ENCODE measurements around the gene PFDN2. TPM values are rescaled to one million over a fixed set of nuclear protein-coding genes. Genes with fewer than 3 reads are reported as not detected.
A peak's percentile ranks its signal among the peaks of the same experiment; 100 is the strongest.

Gene PFDN2
- total and polyA plus RNA-seq, 10 donors = 14.9 to 140 (median 42.5) TPM

DNA sequence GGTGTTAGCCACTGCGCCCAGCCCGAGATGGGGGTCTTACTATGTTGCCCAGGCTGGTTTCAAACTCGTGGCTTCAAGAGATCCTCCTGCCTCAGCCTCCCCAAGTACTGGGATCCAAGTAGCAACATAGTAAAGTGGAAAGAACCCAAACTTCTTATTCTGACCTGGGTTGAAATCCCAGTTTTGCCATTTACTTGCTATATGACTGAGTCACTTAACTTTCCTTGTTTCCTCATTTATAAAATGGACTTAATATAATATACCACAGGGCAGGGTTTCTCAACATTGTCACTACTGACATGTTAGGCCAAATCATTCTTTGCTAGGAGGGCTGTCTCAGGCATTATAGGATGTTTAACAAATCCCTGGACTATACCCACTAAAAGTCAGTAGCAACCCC is 6.7 kb downstream of the PFDN2 start:
- peaks cover 0 to 36% (median 2%) of the 10 kb centered on the region in 6 donors for H3K36me3 ChIP-seq

GRCh38 chr1:161106431-161106830 is 11.4 kb downstream of the PFDN2 start:
- peaks cover 0 to 57% (median 13%) of the 10 kb centered on the region in 6 donors for H3K36me3 ChIP-seq
- WGBS, 5 donors = 80 to 98% (median 93%) methylated on average over 1 of the region's 1 CpG
- no peak overlapping the region for H3K4me3 ChIP-seq
- no peak for TF ChIP-seq POLR2AphosphoS5 (IDR thresholded peaks at IDR 0.05)
- no peak for TF ChIP-seq POLR2A (IDR thresholded peaks at IDR 0.05)
- TF ChIP-seq CTCF (IDR thresholded peaks at IDR 0.05 in 8 of 11, conservative IDR thresholded peaks at IDR 0.05 in 3 of 11) = no peak
- no peak overlapping the region for H3K27ac ChIP-seq
- H3K9me3 ChIP-seq = no peaks in the 10 kb centered on the region
- H3K4me1 ChIP-seq = peaks cover 0 to 32% (median 4%) of the 10 kb centered on the region in 6 donors
- no peaks in the 10 kb centered on the region for H3K27me3 ChIP-seq (replicated peaks in 1 of 7)
- no peak for DNase-seq
- intact Hi-C loops (cut with DNase I; ENCODE audit: low total_unique reads) = no loop called here

More for the DNA sequence above, 6.7 kb downstream of the PFDN2 start:
- Histone ChIP-seq H3K4me3 (no peak overlapping the region), H3K27ac (no peak overlapping the region), H3K4me1 (peaks cover 28 to 69% (median 50%) of the 10 kb centered on the region in 6 donors), H3K27me3 (replicated peaks in 1 of 7) (no peaks in the 10 kb centered on the region), H3K9me3 (no peaks in the 10 kb centered on the region)
- intact Hi-C loops (cut with DNase I; ENCODE audit: low total_unique reads) = no loop called here
- 91 to 99% (median 95%) methylated on average over 3 of the region's 3 CpGs for WGBS, 5 donors
- no peak for TF ChIP-seq POLR2A (IDR thresholded peaks at IDR 0.05)
- TF ChIP-seq CTCF (IDR thresholded peaks at IDR 0.05 in 8 of 11, conservative IDR thresholded peaks at IDR 0.05 in 3 of 11) = no peak
- no peak for TF ChIP-seq POLR2AphosphoS5 (IDR thresholded peaks at IDR 0.05)
- no peak for DNase-seq

- no peak overlapping the region for H3K27ac ChIP-seq
- H3K36me3 ChIP-seq = peaks cover 0 to 51% (median 26%) of the 10 kb centered on the region in 6 donors
- H3K9me3 ChIP-seq = no peaks in the 10 kb centered on the region
- no peak for DNase-seq
- no peak for TF ChIP-seq POLR2A (IDR thresholded peaks at IDR 0.05)
- TF ChIP-seq POLR2AphosphoS5 (IDR thresholded peaks at IDR 0.05) = no peak
- 84 to 94% (median 89%) methylated on average over 2 of the region's 2 CpGs for WGBS, 5 donors
- H3K27me3 ChIP-seq (replicated peaks in 1 of 7) = no peaks in the 10 kb centered on the region
- no peak overlapping the region for H3K4me3 ChIP-seq
- intact Hi-C loops (cut with DNase I; ENCODE audit: low total_unique reads) = no loop called here
- H3K4me1 ChIP-seq = peaks cover 15 to 44% (median 32%) of the 10 kb centered on the region in 6 donors
Measured at GRCh38 chr1:161100556-161100955, 17.3 kb downstream of the PFDN2 start.

- peak overlapping the region in 1 of 8 donors; percentile 71 for H3K27ac ChIP-seq
- no peak for DNase-seq
- intact Hi-C loops (cut with DNase I; ENCODE audit: low total_unique reads) = loop anchor here (5.0 to 10.0 kb wide), 2 partner anchors 54 to 102 kb away; partner anchors contain the start of gene USF1
- H3K9me3 ChIP-seq = no peaks in the 10 kb centered on the region
- peaks cover 0 to 44% (median 26%) of the 10 kb centered on the region in 6 donors for H3K36me3 ChIP-seq
- peaks cover 15 to 37% (median 32%) of the 10 kb centered on the region in 6 donors for H3K4me1 ChIP-seq
- no peaks in the 10 kb centered on the region for H3K27me3 ChIP-seq (replicated peaks in 1 of 7)
- TF ChIP-seq POLR2AphosphoS5 (IDR thresholded peaks at IDR 0.05) = no peak
- no peak for TF ChIP-seq POLR2A (IDR thresholded peaks at IDR 0.05)
- 84 to 93% (median 90%) methylated on average over 9 of the region's 9 CpGs for WGBS, 5 donors
- H3K4me3 ChIP-seq = peak overlapping the region in 5 of 8 donors; percentile 48 to 80 (median 57)
Measured at GRCh38 chr1:161099090-161099802, 18.6 kb downstream of the PFDN2 start.
